PC-3 (cell line): Measurements from ENCODE around the gene PLK3. TPM values are rescaled to one million over a fixed set of nuclear protein-coding genes. Genes with fewer than 3 reads are reported as not detected.

Experiments
- ATAC-seq: fragments of 200-7000 bp; cut with Tn5 transposase; 2 replicates; pipeline ENCODE4 v1.9.1; 2020; ENCODE audit warnings: mild to moderate bottlenecking, moderate library complexity
- BruUV-seq: library from RNA; stranded (reverse); fragments of 400-500 nt; replicated peaks from 2 replicates; lab custom pipeline; 2021; lab: Mats Ljungman, UMichigan
- CTCF ChIA-PET: fragments of 300-600 bp; sonication (Branson Sonifier 250); formaldehyde crosslinking; loops from one replicate; lab custom pipeline; 2022; ENCODE audit warnings: antibody characterized with exemption; lab: Charles Lee
- POLR2A ChIA-PET: fragments of 300-600 bp; sonication (Branson Sonifier 250); formaldehyde crosslinking; loops from one replicate; lab custom pipeline; 2022; ENCODE audit warnings: antibody characterized with exemption; ENCODE audit not compliant: unreplicated experiment; lab: Charles Lee
- DNase-seq: peaks from one replicate; pipeline ENCODE4 v3.0.0-alpha.2; 2015
- H2AFZ ChIP-seq: fragments of 300-600 bp; sonication (generic); 2 replicates; pipeline ENCODE4 v1.6.0; 2016; ENCODE audit warnings: antibody characterized with exemption, low read length
- H3F3A ChIP-seq: fragments of 300-600 bp; sonication (generic); one replicate; pipeline ENCODE4 v1.6.0; 2017; ENCODE audit warnings: antibody characterized with exemption, low read length, control low read depth, mild to moderate bottlenecking; ENCODE audit not compliant: unreplicated experiment
- H3K27ac ChIP-seq: fragments of 300-600 bp; sonication (generic); 2 replicates; pipeline ENCODE4 v1.5.1; 2016; ENCODE audit warnings: mild to moderate bottlenecking, low read length
- H3K27me3 ChIP-seq: fragments of 300-600 bp; sonication (generic); 2 replicates; pipeline ENCODE4 v1.6.1; 2016; ENCODE audit warnings: low read length, mixed read lengths
- H3K36me3 ChIP-seq: fragments of 300-600 bp; sonication (generic); 2 replicates; pipeline ENCODE4 v1.6.1; 2016; ENCODE audit warnings: low read depth, mixed run types, low read length, mixed read lengths
- H3K4me1 ChIP-seq: fragments of 300-600 bp; sonication (generic); 2 replicates; pipeline ENCODE4 v1.5.1; 2016; ENCODE audit warnings: low read length; ENCODE audit not compliant: insufficient read depth
- H3K4me2 ChIP-seq: fragments of 300-600 bp; sonication (generic); 2 replicates; pipeline ENCODE4 v1.6.0; 2016; ENCODE audit warnings: low read length
- H3K4me3 ChIP-seq: fragments of 300-600 bp; sonication (generic); 2 replicates; pipeline ENCODE4 v1.5.1; 2016; ENCODE audit warnings: mild to moderate bottlenecking, low read length, mixed read lengths
- H3K79me2 ChIP-seq: fragments of 300-600 bp; sonication (generic); 2 replicates; pipeline ENCODE4 v1.6.1; 2017; ENCODE audit warnings: low read length, mixed read lengths
- H3K9ac ChIP-seq: fragments of 300-600 bp; sonication (generic); 2 replicates; pipeline ENCODE4 v1.6.0; 2016; ENCODE audit warnings: mild to moderate bottlenecking, low read length
- H3K9me2 ChIP-seq: fragments of 300-600 bp; sonication (generic); replicated peaks from 2 replicates; pipeline ENCODE4 v1.6.1; 2016; ENCODE audit warnings: mixed run types, low read length, mixed read lengths
- H3K9me3 ChIP-seq: fragments of 300-600 bp; sonication (generic); 2 replicates; pipeline ENCODE4 v1.6.1; 2016; ENCODE audit warnings: low read length, mixed read lengths
- H4K20me1 ChIP-seq: fragments of 300-600 bp; sonication (generic); 2 replicates; pipeline ENCODE4 v1.6.1; 2016; ENCODE audit warnings: low read length, mixed read lengths
- EZH2 ChIP-seq: fragments of 300-600 bp; sonication (generic); IDR thresholded peaks from one replicate; pipeline ENCODE4 v1.6.1; 2017; ENCODE audit warnings: antibody characterized with exemption, mild to moderate bottlenecking, low read length; ENCODE audit not compliant: unreplicated experiment
- EZH2phosphoT487 ChIP-seq: fragments of 300-600 bp; sonication (generic); IDR thresholded peaks from 2 replicates; pipeline ENCODE4 v1.6.1; 2018; ENCODE audit warnings: mild to moderate bottlenecking, antibody characterized with exemption, low read length, borderline replicate concordance
- intact Hi-C: fragments of 100-400 bp; cut with micrococcal nuclease; formaldehyde crosslinking; loops from 2 replicates; pipeline ENCODE4 v1.9.0; 2023
- total RNA-seq: library from RNA; depleted of rRNA; stranded (reverse); fragments of >200 nt; gene quantifications from 2 replicates; pipeline ENCODE4 v1.2.3, GENCODE V29; 2014
- TF ChIP-seq, protein P1 (sequence below): fragments of 300-600 bp; sonication (generic); conservative IDR thresholded peaks from 2 replicates; pipeline ENCODE4 v1.5.1; 2017; ENCODE audit warnings: antibody characterized with exemption, low read depth, mild to moderate bottlenecking, low read length

Gene PLK3
- total RNA-seq, 1 experiment from 2014 or later = 44.0 TPM

DNA sequence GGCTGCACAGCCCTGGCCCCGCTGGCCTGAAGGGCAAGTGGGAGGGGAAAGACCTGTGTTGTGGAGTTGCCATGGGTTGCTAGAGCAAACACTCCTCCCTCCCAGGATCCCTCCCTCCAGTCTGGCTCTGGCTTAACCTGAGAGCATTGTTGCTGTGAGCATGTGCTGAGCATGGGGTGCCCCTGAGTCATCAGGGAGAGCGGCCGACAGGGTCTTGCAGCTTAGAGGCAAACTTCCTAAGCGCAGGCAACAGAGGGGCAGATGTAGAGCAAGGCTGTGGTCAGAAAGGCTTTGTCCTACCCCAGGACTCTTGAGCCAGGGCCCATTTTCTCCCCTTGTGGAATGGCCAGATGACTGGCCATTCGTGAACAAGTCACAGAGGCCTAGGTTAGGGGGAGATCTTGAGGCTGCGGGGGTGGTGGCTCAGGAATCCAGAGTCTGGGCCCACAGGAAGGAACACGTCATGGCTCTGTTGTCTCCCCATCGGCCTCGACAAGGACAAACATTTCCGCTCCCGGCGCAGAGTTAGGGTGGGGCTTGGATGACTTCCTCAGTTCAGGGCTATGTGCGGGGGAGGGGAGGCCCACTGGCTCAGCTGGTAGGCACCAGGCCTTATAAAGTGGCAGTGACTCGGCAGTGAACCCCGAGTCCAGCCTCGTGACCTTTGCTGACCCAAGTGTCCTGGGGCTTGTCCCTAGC lies 7.3 kb downstream of the PLK3 start:
- ATAC-seq = peak; percentile 89
- Histone ChIP-seq H3K36me3 (peaks cover 7% of the 10 kb centered on the region; the same call in 1 of the 2 replicates), H3F3A (peaks cover 5% of the 10 kb centered on the region), H3K9ac (peak overlapping the region; percentile 87), H3K4me2 (peak overlapping the region; percentile 66), H2AFZ (0 out of 2 replicates have a peak overlapping the region, but pooled peaks have one; percentile 11), H3K79me2 (no peaks in the 10 kb centered on the region), H3K27ac (peak overlapping the region; percentile 98), H3K4me1 (peaks cover 44% of the 10 kb centered on the region), H3K9me3 (no peaks in the 10 kb centered on the region), H3K4me3 (no peak overlapping the region), H3K9me2 (no peaks in the 10 kb centered on the region), H3K27me3 (no peaks in the 10 kb centered on the region), H4K20me1 (no peaks in the 10 kb centered on the region)
- ChIA-PET CTCF (no interaction called here), POLR2A (interaction anchor here (1.0 kb wide), 1 partner anchor 8 kb away, joined by 3 read pairs; no protein-coding TSS in a partner anchor)
- DNase-seq = peak; percentile 97
- no peak for TF ChIP-seq EZH2
- TF ChIP-seq, protein P1, sequence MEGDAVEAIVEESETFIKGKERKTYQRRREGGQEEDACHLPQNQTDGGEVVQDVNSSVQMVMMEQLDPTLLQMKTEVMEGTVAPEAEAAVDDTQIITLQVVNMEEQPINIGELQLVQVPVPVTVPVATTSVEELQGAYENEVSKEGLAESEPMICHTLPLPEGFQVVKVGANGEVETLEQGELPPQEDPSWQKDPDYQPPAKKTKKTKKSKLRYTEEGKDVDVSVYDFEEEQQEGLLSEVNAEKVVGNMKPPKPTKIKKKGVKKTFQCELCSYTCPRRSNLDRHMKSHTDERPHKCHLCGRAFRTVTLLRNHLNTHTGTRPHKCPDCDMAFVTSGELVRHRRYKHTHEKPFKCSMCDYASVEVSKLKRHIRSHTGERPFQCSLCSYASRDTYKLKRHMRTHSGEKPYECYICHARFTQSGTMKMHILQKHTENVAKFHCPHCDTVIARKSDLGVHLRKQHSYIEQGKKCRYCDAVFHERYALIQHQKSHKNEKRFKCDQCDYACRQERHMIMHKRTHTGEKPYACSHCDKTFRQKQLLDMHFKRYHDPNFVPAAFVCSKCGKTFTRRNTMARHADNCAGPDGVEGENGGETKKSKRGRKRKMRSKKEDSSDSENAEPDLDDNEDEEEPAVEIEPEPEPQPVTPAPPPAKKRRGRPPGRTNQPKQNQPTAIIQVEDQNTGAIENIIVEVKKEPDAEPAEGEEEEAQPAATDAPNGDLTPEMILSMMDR = no peak
- no peak for TF ChIP-seq EZH2phosphoT487
- intact Hi-C loops = no loop called here
- TSS peak; percentile 56 for BruUV-seq

DNA sequence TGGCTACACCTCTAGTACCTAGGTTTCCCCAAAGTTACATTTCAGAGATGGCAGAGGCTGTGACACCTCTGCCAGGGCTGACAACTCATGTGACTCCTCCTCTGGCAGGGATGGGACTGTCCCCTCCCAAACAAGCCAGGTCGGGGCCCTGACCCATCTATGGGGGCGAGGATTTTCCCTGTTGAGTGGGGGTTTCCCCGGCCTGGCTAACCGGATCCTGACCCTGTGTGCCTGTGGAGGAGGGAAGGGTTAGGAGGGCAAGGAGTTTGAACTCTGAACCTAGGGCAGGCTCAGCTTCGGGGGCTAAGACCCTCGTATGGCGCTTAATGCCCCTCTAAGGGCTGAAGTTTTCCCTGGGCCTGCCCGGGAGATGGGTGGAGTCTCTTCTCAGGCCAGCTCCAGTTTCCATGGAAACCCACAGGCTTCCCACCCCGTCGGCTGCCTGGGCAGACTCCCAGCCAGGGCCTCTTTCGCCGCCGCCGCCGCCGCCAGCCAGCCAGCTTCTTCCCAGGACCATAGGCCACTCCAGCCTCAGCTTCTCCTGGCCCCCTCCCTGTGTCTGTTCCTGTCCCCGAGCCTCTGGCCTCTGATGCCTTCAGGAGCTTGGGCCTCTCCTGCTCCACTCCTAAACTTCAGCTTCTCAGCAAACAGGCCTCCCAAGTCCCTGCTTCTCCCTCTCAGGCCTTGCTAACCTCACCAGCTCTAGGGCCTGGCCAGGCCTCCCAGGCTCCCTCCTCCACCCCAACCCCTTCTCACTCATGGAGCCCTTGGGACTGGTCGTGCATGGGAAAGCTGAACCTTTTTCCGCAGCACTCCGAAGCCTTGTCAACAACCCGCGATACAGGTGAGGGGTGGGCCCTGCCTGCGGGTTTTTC lies 8.1 kb downstream of the PLK3 start, which contains the start of gene BTBD19:
TSS of gene BTBD19 (plus strand) at position 461 of the 875 bp plus-strand sequence. CDS start at position 759, 298 bp downstream.
- no TSS peak for BruUV-seq
- Histone ChIP-seq H3K27me3 (no peaks in the 10 kb centered on the region), H3K36me3 (peaks cover 3% of the 10 kb centered on the region; the same call in 1 of the 2 replicates), H4K20me1 (no peaks in the 10 kb centered on the region), H3K79me2 (no peaks in the 10 kb centered on the region), H3K4me1 (peaks cover 44% of the 10 kb centered on the region), H3K9ac (peak within 1 kb of the TSS; percentile 87), H3K4me3 (no peak within 1 kb of the TSS), H3K27ac (peak within 1 kb of the TSS; percentile 98), H3F3A (peaks cover 5% of the 10 kb centered on the region), H3K9me3 (no peaks in the 10 kb centered on the region), H3K4me2 (peak within 1 kb of the TSS; percentile 66), H3K9me2 (no peaks in the 10 kb centered on the region), H2AFZ (0 out of 2 replicates have a peak within 1 kb of the TSS, but pooled peaks have one; percentile 11)
- ChIA-PET CTCF (interaction anchor here (0.6 kb wide), 1 partner anchor 8 kb away, joined by 4 read pairs; the partner anchor contains the start of gene PLK3), POLR2A (interaction anchor here (1.0 kb wide), 1 partner anchor 8 kb away, joined by 3 read pairs; no protein-coding TSS in a partner anchor)
- no peak for DNase-seq
- intact Hi-C loops = no loop called here
- peak; percentile 3 for ATAC-seq
- no peak for TF ChIP-seq EZH2phosphoT487
- TF ChIP-seq, protein P1 = no peak
